Stimulated activated CD4-positive, alpha-beta T cell treated with anti-CD3 and anti-CD28 coated beads, Interleukin-1b, Interleukin-23, amount 100 ng/mL, for 1 hour (primary cell): ENCODE measurements around the gene SPACA5.
"Not testable (repeated sequence)": the region's sequence is repeated elsewhere in the genome, so short reads cannot be mapped to it uniquely, and the experiment has no call there.

Source experiments
- DNase-seq, 2 donors: peaks; one replicate each; pipeline ENCODE4 v3.0.0-alpha.2; 2020; ENCODE audit warnings: low read depth in 2 of 2

SPACA5 gene

GRCh38 chrX:48021026-48021900, 14.5 kb downstream of the SPACA5 start:
- DNase-seq = peak; percentile 23 to 52

GRCh38 chrX:48022100-48022499, 15.3 kb downstream of the SPACA5 start:
- no peak for DNase-seq

GRCh38 chrX:48022738-48023137, 15.9 kb downstream of the SPACA5 start:
- no peak for DNase-seq

- no peak for DNase-seq
Measured at GRCh38 chrX:48025561-48025960, 18.8 kb downstream of the SPACA5 start.

- DNase-seq = not testable (repeated sequence)
Measured at GRCh38 chrX:48027545-48027944, 20.8 kb downstream of the SPACA5 start.

GRCh38 chrX:48028091-48028490, 21.3 kb downstream of the SPACA5 start:
- no peak for DNase-seq

GRCh38 chrX:48030237-48030636, 23.4 kb downstream of the SPACA5 start:
- DNase-seq = no peak

- not testable (repeated sequence) for DNase-seq
Measured at GRCh38 chrX:48030641-48031173, 23.9 kb downstream of the SPACA5 start.

GRCh38 chrX:48035891-48036290, 29.1 kb downstream of the SPACA5 start:
- DNase-seq = no peak

GRCh38 chrX:48043056-48043455, 36.3 kb downstream of the SPACA5 start:
- no peak for DNase-seq

GRCh38 chrX:48045410-48046311, 38.9 kb downstream of the SPACA5 start:
- no peak for DNase-seq

- DNase-seq = no peak
Measured at GRCh38 chrX:48046846-48047245, 40.1 kb downstream of the SPACA5 start.

GRCh38 chrX:48058621-48059295, 52.0 kb downstream of the SPACA5 start:
- DNase-seq = no peak

GRCh38 chrX:48059296-48059639, 52.5 kb downstream of the SPACA5 start:
- DNase-seq = no peak
